ENCODE data around the gene NLRP12.

NLRP12 gene

DNA sequence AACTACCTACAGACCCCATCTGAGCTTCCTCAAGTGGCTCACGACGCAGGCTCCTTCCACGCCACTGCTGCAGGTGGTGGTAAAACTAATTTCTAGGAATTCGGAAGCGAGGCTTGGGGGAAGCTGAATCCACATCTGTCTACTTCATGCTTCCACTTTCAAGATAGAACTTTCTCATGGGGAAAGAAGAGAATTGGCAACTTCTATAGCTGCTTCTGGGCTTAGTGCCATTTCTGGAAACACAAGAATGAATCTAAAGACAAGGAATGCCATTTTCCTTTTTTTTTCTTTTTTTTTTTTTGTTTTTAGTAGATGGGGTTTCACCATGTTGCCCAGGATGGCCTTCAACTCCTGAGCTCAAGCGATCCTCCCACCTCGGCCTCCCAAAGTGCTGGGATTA is 2.8 kb upstream of the NLRP12 start:
- no peak for TF ChIP-seq ZNF830 (tag by site-specific recombination; IDR thresholded peaks at IDR 0.05; ENCODE audit: low read depth)
- no peak for TF ChIP-seq EGR2 (tag by site-specific recombination; IDR thresholded peaks at IDR 0.05; ENCODE audit: low read depth)
- TF ChIP-seq, protein P1, sequence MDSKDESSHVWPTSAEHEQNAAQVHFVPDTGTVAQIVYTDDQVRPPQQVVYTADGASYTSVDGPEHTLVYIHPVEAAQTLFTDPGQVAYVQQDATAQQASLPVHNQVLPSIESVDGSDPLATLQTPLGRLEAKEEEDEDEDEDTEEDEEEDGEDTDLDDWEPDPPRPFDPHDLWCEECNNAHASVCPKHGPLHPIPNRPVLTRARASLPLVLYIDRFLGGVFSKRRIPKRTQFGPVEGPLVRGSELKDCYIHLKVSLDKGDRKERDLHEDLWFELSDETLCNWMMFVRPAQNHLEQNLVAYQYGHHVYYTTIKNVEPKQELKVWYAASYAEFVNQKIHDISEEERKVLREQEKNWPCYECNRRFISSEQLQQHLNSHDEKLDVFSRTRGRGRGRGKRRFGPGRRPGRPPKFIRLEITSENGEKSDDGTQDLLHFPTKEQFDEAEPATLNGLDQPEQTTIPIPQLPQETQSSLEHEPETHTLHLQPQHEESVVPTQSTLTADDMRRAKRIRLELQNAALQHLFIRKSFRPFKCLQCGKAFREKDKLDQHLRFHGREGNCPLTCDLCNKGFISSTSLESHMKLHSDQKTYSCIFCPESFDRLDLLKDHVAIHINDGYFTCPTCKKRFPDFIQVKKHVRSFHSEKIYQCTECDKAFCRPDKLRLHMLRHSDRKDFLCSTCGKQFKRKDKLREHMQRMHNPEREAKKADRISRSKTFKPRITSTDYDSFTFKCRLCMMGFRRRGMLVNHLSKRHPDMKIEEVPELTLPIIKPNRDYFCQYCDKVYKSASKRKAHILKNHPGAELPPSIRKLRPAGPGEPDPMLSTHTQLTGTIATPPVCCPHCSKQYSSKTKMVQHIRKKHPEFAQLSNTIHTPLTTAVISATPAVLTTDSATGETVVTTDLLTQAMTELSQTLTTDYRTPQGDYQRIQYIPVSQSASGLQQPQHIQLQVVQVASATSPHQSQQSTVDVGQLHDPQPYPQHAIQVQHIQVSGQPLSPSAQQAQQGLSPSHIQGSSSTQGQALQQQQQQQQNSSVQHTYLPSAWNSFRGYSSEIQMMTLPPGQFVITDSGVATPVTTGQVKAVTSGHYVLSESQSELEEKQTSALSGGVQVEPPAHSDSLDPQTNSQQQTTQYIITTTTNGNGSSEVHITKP (tag by site-specific recombination; IDR thresholded peaks at IDR 0.05): no peak
- TF ChIP-seq ZNF501 (tag by site-specific recombination; IDR thresholded peaks at IDR 0.05): no peak
- TF ChIP-seq ZNF341 (tag by site-specific recombination; IDR thresholded peaks at IDR 0.05; ENCODE audit: low read depth): no peak
- no peak for TF ChIP-seq ZNF658 (tag by site-specific recombination; IDR thresholded peaks at IDR 0.05)
- no peak for TF ChIP-seq BCL11A (tag by site-specific recombination; IDR thresholded peaks at IDR 0.05; ENCODE audit: low read depth)
- TF ChIP-seq, protein P2, sequence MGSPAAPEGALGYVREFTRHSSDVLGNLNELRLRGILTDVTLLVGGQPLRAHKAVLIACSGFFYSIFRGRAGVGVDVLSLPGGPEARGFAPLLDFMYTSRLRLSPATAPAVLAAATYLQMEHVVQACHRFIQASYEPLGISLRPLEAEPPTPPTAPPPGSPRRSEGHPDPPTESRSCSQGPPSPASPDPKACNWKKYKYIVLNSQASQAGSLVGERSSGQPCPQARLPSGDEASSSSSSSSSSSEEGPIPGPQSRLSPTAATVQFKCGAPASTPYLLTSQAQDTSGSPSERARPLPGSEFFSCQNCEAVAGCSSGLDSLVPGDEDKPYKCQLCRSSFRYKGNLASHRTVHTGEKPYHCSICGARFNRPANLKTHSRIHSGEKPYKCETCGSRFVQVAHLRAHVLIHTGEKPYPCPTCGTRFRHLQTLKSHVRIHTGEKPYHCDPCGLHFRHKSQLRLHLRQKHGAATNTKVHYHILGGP (tag by site-specific recombination; IDR thresholded peaks at IDR 0.05): no peak
- no peak for TF ChIP-seq HOXD13 (CRISPR knock-in tag; IDR thresholded peaks at IDR 0.05; ENCODE audit: borderline replicate concordance)
- TF ChIP-seq ZBTB8A (tag by site-specific recombination; IDR thresholded peaks at IDR 0.05): no peak

DNA sequence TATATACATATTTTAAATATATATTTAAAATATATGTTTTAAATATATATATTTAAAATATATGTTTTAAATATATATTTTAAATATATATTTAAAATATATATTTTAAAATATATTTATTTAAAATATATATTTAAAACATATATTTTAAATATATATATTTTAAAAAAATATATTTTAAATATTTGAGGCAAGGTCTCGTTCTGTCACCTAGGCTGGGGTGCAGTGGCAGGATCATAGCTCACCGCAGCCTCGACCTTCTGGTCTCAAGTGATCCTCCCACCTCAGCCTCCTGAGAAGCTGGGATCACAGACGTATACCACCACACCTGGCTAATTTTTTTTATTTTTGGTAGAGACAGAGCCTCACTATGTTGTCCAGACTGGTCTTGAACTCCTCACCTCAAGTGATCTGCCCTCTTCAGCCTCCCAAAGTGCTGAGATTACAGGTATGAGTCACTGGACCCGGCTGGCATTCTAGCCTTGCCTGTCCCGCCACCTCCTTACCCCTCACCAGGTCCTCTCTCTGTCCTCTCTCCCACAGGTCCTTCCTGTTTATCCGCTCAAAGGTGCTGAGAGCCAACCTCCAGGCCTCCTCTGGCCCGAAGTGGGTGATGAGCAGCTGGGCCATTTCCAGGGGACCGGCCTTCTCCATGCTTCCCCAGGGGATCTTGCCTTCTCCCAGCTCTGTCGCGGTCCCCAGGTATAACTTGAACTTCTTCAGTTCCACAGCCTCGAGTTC is 564 bp downstream of the NLRP12 start:
- Histone ChIP-seq H3K27ac (ENCODE audit: extremely low read depth, low read depth, low read length) (no peak overlapping the region), H3K9me3 (ENCODE audit: control insufficient read depth, insufficient read depth, low read depth, low read length) (no peaks in the 10 kb centered on the region), H3K36me3 (ENCODE audit: control insufficient read depth in 2 of 2, insufficient read depth in 1 of 2, low read length in 2 of 2) (no peaks in the 10 kb centered on the region), H3K4me1 (ENCODE audit: control insufficient read depth, insufficient read depth, low read length) (no peaks in the 10 kb centered on the region), H3K4me3 (ENCODE audit: low read depth, low read length) (no peak overlapping the region)
- TF ChIP-seq GLI4 (tag by site-specific recombination; IDR thresholded peaks at IDR 0.05) (no peak), ZNF112 (tag by site-specific recombination; IDR thresholded peaks at IDR 0.05) (no peak), ZBTB20 (tag by site-specific recombination; IDR thresholded peaks at IDR 0.05) (no peak), ZNF704 (tag by site-specific recombination; IDR thresholded peaks at IDR 0.05) (no peak), ZBTB44 (tag by site-specific recombination; IDR thresholded peaks at IDR 0.05) (no peak), ZNF707 (tag by site-specific recombination; IDR thresholded peaks at IDR 0.05) (no peak), ZNF777 (tag by site-specific recombination; IDR thresholded peaks at IDR 0.05; ENCODE audit: borderline replicate concordance) (no peak), ZBTB17 (tag by site-specific recombination; IDR thresholded peaks at IDR 0.05) (no peak), GLI2 (tag by site-specific recombination; IDR thresholded peaks at IDR 0.05; ENCODE audit: borderline replicate concordance, low read depth) (no peak), ZNF626 (tag by site-specific recombination; IDR thresholded peaks at IDR 0.05) (no peak), ZNF221 (tag by site-specific recombination; IDR thresholded peaks at IDR 0.05; ENCODE audit: borderline replicate concordance) (no peak), ZNF174 (tag by site-specific recombination; IDR thresholded peaks at IDR 0.05) (no peak)
- TF ChIP-seq, protein P3, sequence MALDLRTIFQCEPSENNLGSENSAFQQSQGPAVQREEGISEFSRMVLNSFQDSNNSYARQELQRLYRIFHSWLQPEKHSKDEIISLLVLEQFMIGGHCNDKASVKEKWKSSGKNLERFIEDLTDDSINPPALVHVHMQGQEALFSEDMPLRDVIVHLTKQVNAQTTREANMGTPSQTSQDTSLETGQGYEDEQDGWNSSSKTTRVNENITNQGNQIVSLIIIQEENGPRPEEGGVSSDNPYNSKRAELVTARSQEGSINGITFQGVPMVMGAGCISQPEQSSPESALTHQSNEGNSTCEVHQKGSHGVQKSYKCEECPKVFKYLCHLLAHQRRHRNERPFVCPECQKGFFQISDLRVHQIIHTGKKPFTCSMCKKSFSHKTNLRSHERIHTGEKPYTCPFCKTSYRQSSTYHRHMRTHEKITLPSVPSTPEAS (tag by site-specific recombination; IDR thresholded peaks at IDR 0.05): no peak
- CTCF ChIA-PET: interaction anchor here (0.5 to 2.3 kb wide), 3 partner anchors 15 to 147 kb away, joined by 3 to 7 read pairs (median 3); no protein-coding TSS in a partner anchor
- POLR2A ChIA-PET: no interaction called here

More for the DNA sequence above, 2.8 kb upstream of the NLRP12 start:
- Histone ChIP-seq H3K4me1 (ENCODE audit: control insufficient read depth, insufficient read depth, low read length) (no peaks in the 10 kb centered on the region), H3K9me3 (ENCODE audit: control insufficient read depth, insufficient read depth, low read depth, low read length) (no peaks in the 10 kb centered on the region), H3K4me3 (ENCODE audit: low read depth, low read length) (no peak overlapping the region), H3K27ac (ENCODE audit: extremely low read depth, low read depth, low read length) (no peak overlapping the region), H3K36me3 (ENCODE audit: control insufficient read depth in 2 of 2, insufficient read depth in 1 of 2, low read length in 2 of 2) (no peaks in the 10 kb centered on the region)
- ChIA-PET CTCF (interaction anchor here (0.8 to 1.5 kb wide), 4 partner anchors 18 to 197 kb away, joined by 3 to 8 read pairs (median 6); no protein-coding TSS in a partner anchor), POLR2A (no interaction called here)
